Measurements from ENCODE around the gene ABI3. TPM values are rescaled to one million over a fixed set of nuclear protein-coding genes. Genes with fewer than 3 reads are reported as not detected.
"Not testable (repeated sequence)": the region's sequence is repeated elsewhere in the genome, so short reads cannot be mapped to it uniquely, and the experiment has no call there.

The ABI3 gene
- polyA plus RNA-seq, 4 donors, result 2.7 to 18.6 (median 8.7) TPM

- Histone ChIP-seq H3K36me3 (ENCODE audit: control insufficient read depth in 3 of 3, insufficient read depth in 2 of 3, low read depth in 1 of 3, low read length in 3 of 3) (no peaks in the 10 kb centered on the region), H3K4me3 (ENCODE audit: low read depth in 1 of 3, low read length in 3 of 3) (peak overlapping the region in 2 of 3 donors; percentile 27 to 59), H3K27ac (ENCODE audit: low read depth in 1 of 3, low read length in 2 of 3) (peak overlapping the region in 1 of 3 donors; percentile 39), H3K9me3 (ENCODE audit: control insufficient read depth in 2 of 2, insufficient read depth in 1 of 2, low read depth in 1 of 2, low read length in 1 of 2) (no peaks in the 10 kb centered on the region), H3K4me1 (ENCODE audit: control insufficient read depth in 3 of 3, insufficient read depth in 2 of 3, low read depth in 1 of 3, low read length in 2 of 3) (peaks cover 0 to 6% (median 0%) of the 10 kb centered on the region in 3 donors), H3K27me3 (ENCODE audit: control insufficient read depth in 3 of 3, insufficient read depth in 3 of 3, low read length in 3 of 3) (peaks cover 0 to 16% (median 0%) of the 10 kb centered on the region in 3 donors)
- DNase-seq (no peak), FAIRE-seq (no peak)
- 12 to 18% (median 12%) methylated on average over 9 to 10 of the region's 10 CpGs for WGBS, 3 donors
These were observed 49.1 kb downstream of the ABI3 start for GRCh38 chr17:49259663-49260010.

DNA sequence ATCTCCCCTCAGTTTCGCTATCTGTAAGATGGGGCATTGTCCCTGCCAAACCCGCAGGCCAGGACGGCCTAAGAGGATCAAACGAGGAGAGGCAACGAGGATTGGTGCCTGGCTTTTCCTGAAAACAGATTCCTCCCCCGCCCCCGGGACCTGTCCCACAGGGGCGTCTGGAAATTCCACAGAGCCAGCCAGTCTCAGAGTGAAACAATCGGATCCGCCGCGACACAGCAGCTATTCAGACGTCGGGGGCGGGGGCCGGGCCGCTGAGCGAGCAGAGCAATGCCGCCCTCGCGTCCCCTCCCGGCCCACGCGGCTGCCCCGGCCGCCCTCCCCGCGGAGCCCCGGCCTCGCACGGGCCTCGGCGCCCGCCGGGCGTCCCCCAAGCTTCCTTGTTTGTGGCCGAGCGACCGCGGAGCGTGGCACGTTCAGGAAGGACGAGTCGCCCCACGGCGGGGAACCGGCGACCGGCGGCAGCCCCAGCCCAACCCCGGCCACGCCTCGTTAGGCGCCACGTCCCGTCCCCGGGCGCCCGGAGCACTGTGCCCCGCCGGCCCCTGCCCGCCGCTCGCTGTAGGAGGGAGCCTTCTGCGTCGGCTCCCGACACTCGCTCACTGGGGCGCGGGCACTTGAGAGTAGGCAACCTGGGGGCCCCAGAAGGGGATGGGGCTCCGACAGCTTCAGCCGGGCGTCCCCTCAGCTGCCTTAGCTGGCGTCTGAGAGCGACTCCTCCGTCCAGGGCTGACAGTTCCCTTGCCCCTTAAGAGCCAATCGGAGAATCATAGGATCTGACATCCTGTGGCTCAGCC lies 49.7 kb downstream of the ABI3 start:
- Histone ChIP-seq H3K27ac (ENCODE audit: low read depth in 1 of 3, low read length in 2 of 3) (peak overlapping the region in 1 of 3 donors; percentile 39), H3K36me3 (ENCODE audit: control insufficient read depth in 3 of 3, insufficient read depth in 2 of 3, low read depth in 1 of 3, low read length in 3 of 3) (no peaks in the 10 kb centered on the region), H3K4me3 (ENCODE audit: low read depth in 1 of 3, low read length in 3 of 3) (peak overlapping the region; percentile 27 to 59 (median 39)), H3K27me3 (ENCODE audit: control insufficient read depth in 3 of 3, insufficient read depth in 3 of 3, low read length in 3 of 3) (peaks cover 0 to 16% (median 0%) of the 10 kb centered on the region in 3 donors), H3K9me3 (ENCODE audit: control insufficient read depth in 2 of 2, insufficient read depth in 1 of 2, low read depth in 1 of 2, low read length in 1 of 2) (no peaks in the 10 kb centered on the region), H3K4me1 (ENCODE audit: control insufficient read depth in 3 of 3, insufficient read depth in 2 of 3, low read depth in 1 of 3, low read length in 2 of 3) (peaks cover 0 to 6% (median 0%) of the 10 kb centered on the region in 3 donors)
- DNase-seq (peak; percentile 49 to 68), FAIRE-seq (no peak)
- 1 to 2% (median 1%) methylated on average over 54 to 77 of the region's 77 CpGs for WGBS, 3 donors

DNA sequence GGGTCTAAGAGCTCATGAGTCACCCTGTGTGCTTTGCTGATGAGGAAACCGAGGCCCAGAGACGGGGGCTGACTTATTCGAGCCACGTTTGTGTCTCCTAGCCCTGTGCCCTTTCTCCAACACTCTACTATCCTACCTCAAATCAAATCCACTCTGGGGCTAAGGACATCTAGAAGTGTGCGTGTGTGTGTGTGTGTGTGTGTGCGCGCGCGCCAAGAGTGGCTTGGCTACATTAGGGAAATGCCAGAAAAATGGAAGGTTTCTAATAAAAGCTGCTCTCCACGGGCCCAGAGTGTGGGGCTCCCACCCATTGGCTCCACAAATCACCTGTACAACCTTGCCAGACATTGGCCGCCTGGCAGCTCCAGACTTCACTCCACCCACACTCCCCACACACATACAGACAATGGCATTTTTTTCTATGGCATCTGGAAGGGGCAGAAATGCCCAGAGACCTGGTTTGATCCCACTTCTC lies 50.3 kb downstream of the ABI3 start:
- FAIRE-seq (no peak), DNase-seq (peak in 1 of 2 donors; percentile 7)
- WGBS, 3 donors, result 43 to 45% (median 44%) methylated on average over 11 of the region's 11 CpGs
- peak overlapping the region in 2 of 3 donors; percentile 27 to 59 for H3K4me3 ChIP-seq (ENCODE audit: low read depth in 1 of 3, low read length in 3 of 3)
- peaks cover 0 to 16% (median 0%) of the 10 kb centered on the region in 3 donors for H3K27me3 ChIP-seq (ENCODE audit: control insufficient read depth in 3 of 3, insufficient read depth in 3 of 3, low read length in 3 of 3)
- H3K36me3 ChIP-seq (ENCODE audit: control insufficient read depth in 3 of 3, insufficient read depth in 2 of 3, low read depth in 1 of 3, low read length in 3 of 3), result no peaks in the 10 kb centered on the region
- H3K27ac ChIP-seq (ENCODE audit: low read depth in 1 of 3, low read length in 2 of 3), result peak overlapping the region in 1 of 3 donors; percentile 39
- no peaks in the 10 kb centered on the region for H3K9me3 ChIP-seq (ENCODE audit: control insufficient read depth in 2 of 2, insufficient read depth in 1 of 2, low read depth in 1 of 2, low read length in 1 of 2)
- H3K4me1 ChIP-seq (ENCODE audit: control insufficient read depth in 3 of 3, insufficient read depth in 2 of 3, low read depth in 1 of 3, low read length in 2 of 3), result peaks cover 0 to 6% (median 0%) of the 10 kb centered on the region in 3 donors

GRCh38 chr17:49261540-49261939 lies 51.0 kb downstream of the ABI3 start:
- H3K27ac ChIP-seq (ENCODE audit: low read depth in 1 of 3, low read length in 2 of 3); H3K4me3 ChIP-seq (ENCODE audit: low read depth in 1 of 3, low read length in 3 of 3); DNase-seq; FAIRE-seq; H3K9me3 ChIP-seq (ENCODE audit: control insufficient read depth in 2 of 2, insufficient read depth in 1 of 2, low read depth in 1 of 2, low read length in 1 of 2); H3K36me3 ChIP-seq (ENCODE audit: control insufficient read depth in 3 of 3, insufficient read depth in 2 of 3, low read depth in 1 of 3, low read length in 3 of 3); H3K4me1 ChIP-seq (ENCODE audit: control insufficient read depth in 3 of 3, insufficient read depth in 2 of 3, low read depth in 1 of 3, low read length in 2 of 3): not testable (repeated sequence)
- WGBS, 3 donors, result 78 to 88% (median 83%) methylated on average over 9 of the region's 9 CpGs
- peaks cover 0 to 16% (median 0%) of the 10 kb centered on the region in 3 donors for H3K27me3 ChIP-seq (ENCODE audit: control insufficient read depth in 3 of 3, insufficient read depth in 3 of 3, low read length in 3 of 3)

DNA sequence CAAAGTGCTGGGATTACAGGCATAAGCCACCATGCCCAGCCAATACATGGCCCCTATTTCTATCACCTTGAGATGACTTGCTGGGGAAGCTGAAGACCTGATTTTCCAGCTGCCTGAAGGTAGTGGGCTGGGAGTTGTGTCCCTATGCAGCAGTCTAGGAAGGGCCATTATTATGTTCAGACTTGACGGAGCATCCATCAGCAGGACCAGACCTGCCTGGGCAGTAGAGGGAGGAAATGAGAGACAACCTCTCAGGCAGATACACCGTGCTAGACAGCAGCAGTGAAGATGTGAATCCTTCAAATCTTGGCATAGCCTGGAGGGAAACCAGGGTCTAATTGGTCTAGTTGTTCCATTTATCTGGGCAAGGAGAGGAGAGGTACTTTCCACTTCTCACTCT lies 55.7 kb downstream of the ABI3 start:
- H3K4me1 ChIP-seq (ENCODE audit: control insufficient read depth in 3 of 3, insufficient read depth in 2 of 3, low read depth in 1 of 3, low read length in 2 of 3), result no peaks in the 10 kb centered on the region
- no peak overlapping the region for H3K4me3 ChIP-seq (ENCODE audit: low read depth in 1 of 3, low read length in 3 of 3)
- H3K27me3 ChIP-seq (ENCODE audit: control insufficient read depth in 3 of 3, insufficient read depth in 3 of 3, low read length in 3 of 3), result peaks cover 0 to 4% (median 0%) of the 10 kb centered on the region in 3 donors
- no peaks in the 10 kb centered on the region for H3K9me3 ChIP-seq (ENCODE audit: control insufficient read depth in 2 of 2, insufficient read depth in 1 of 2, low read depth in 1 of 2, low read length in 1 of 2)
- no peak overlapping the region for H3K27ac ChIP-seq (ENCODE audit: low read depth in 1 of 3, low read length in 2 of 3)
- FAIRE-seq, result no peak
- 82 to 85% (median 84%) methylated on average over 2 of the region's 2 CpGs for WGBS, 3 donors
- no peak for DNase-seq
- H3K36me3 ChIP-seq (ENCODE audit: control insufficient read depth in 3 of 3, insufficient read depth in 2 of 3, low read depth in 1 of 3, low read length in 3 of 3), result no peaks in the 10 kb centered on the region

- Histone ChIP-seq H3K4me1 (ENCODE audit: control insufficient read depth in 3 of 3, insufficient read depth in 2 of 3, low read depth in 1 of 3, low read length in 2 of 3) (no peaks in the 10 kb centered on the region), H3K27me3 (ENCODE audit: control insufficient read depth in 3 of 3, insufficient read depth in 3 of 3, low read length in 3 of 3) (peaks cover 0 to 3% (median 0%) of the 10 kb centered on the region in 3 donors), H3K36me3 (ENCODE audit: control insufficient read depth in 3 of 3, insufficient read depth in 2 of 3, low read depth in 1 of 3, low read length in 3 of 3) (no peaks in the 10 kb centered on the region), H3K4me3 (ENCODE audit: low read depth in 1 of 3, low read length in 3 of 3) (no peak overlapping the region), H3K9me3 (ENCODE audit: control insufficient read depth in 2 of 2, insufficient read depth in 1 of 2, low read depth in 1 of 2, low read length in 1 of 2) (no peaks in the 10 kb centered on the region), H3K27ac (ENCODE audit: low read depth in 1 of 3, low read length in 2 of 3) (no peak overlapping the region)
- no peak for DNase-seq
- FAIRE-seq, result no peak
- WGBS, 3 donors, result 70 to 81% (median 77%) methylated on average over 2 to 3 of the region's 3 CpGs
These were observed 57.4 kb downstream of the ABI3 start for GRCh38 chr17:49267912-49268311.

DNA sequence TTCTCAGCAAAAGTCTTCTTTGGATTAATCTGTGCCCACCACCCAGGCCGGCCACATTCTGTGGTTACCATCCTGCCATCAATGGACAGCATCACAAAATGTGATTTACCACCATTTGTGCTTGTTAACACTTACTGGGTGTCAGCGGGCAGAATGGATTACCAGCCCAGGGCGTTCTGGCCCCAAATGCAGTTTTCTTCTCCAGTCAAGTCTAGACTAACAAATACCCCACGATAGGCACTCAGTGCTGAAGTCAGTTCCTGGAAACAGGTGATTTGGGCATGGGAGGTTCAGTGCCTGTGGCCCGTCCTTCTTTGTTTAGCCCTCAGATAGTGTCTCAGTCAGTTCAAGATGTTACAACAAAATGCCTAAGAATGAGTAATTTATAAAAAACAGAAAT lies 58.8 kb downstream of the ABI3 start:
- FAIRE-seq, result no peak
- no peak overlapping the region for H3K4me3 ChIP-seq (ENCODE audit: low read depth in 1 of 3, low read length in 3 of 3)
- no peaks in the 10 kb centered on the region for H3K4me1 ChIP-seq (ENCODE audit: control insufficient read depth in 3 of 3, insufficient read depth in 2 of 3, low read depth in 1 of 3, low read length in 2 of 3)
- no peak overlapping the region for H3K27ac ChIP-seq (ENCODE audit: low read depth in 1 of 3, low read length in 2 of 3)
- no peaks in the 10 kb centered on the region for H3K9me3 ChIP-seq (ENCODE audit: control insufficient read depth in 2 of 2, insufficient read depth in 1 of 2, low read depth in 1 of 2, low read length in 1 of 2)
- WGBS, 3 donors, result 81 to 87% (median 86%) methylated on average over 5 of the region's 5 CpGs
- DNase-seq, result no peak
- no peaks in the 10 kb centered on the region for H3K36me3 ChIP-seq (ENCODE audit: control insufficient read depth in 3 of 3, insufficient read depth in 2 of 3, low read depth in 1 of 3, low read length in 3 of 3)
- no peaks in the 10 kb centered on the region for H3K27me3 ChIP-seq (ENCODE audit: control insufficient read depth in 3 of 3, insufficient read depth in 3 of 3, low read length in 3 of 3)

Measured in small intestine (tissue), 7 donors.